HEK293 (cell line): ENCODE data around the gene RGS12.
A peak's percentile ranks its signal among the peaks of the same experiment; 100 is the strongest.

Experiments used
- CTCF ChIA-PET: fragments of 350-600 bp; formaldehyde crosslinking; extraction: SDS; loops from one replicate; lab custom pipeline; 2021; ENCODE audit warnings: antibody characterized with exemption; lab: Yijun Ruan, JAX
- POLR2A ChIA-PET: fragments of 300-600 bp; formaldehyde crosslinking; extraction: SDS; loops from one replicate; lab custom pipeline; 2020; ENCODE audit warnings: antibody characterized with exemption, inconsistent platforms; lab: Yijun Ruan, JAX
- H3K27ac ChIP-seq: fragments of 200-500 bp; sonication (Bioruptor generic); 2 replicates; pipeline ENCODE4 v1.5.1; 2014; ENCODE audit warnings: low read depth, low read length, control low read depth, inconsistent platforms; ENCODE audit errors: extremely low read depth
- H3K36me3 ChIP-seq, 2 experiments: fragments of 200-500 bp in 1 of 2; sonication (Bioruptor generic) in 1 of 2; 1 replicate in 1 of 2; 2 replicates in 1 of 2; pipeline ENCODE4 v1.5.1; 2014 to 2017; ENCODE audit warnings: inconsistent platforms in 2 of 2, low read length in 2 of 2; ENCODE audit not compliant: control insufficient read depth in 2 of 2, insufficient read depth in 1 of 2
- H3K4me1 ChIP-seq: fragments of 200-500 bp; sonication (Bioruptor generic); 2 replicates; pipeline ENCODE4 v1.5.1; 2014; ENCODE audit warnings: mild to moderate bottlenecking, low read length, inconsistent platforms; ENCODE audit not compliant: control insufficient read depth, insufficient read depth
- H3K4me3 ChIP-seq: 2 replicates; pipeline ENCODE4 v1.5.1; 2011; ENCODE audit warnings: low read depth, mild to moderate bottlenecking, control low read depth, low read length, moderate library complexity
- H3K9me3 ChIP-seq: fragments of 200-500 bp; sonication (Bioruptor generic); 2 replicates; pipeline ENCODE4 v1.5.1; 2014; ENCODE audit warnings: low read depth, low read length, inconsistent platforms; ENCODE audit not compliant: control insufficient read depth, insufficient read depth
- BCL11B ChIP-seq: fragments of 450-650 bp; formaldehyde crosslinking; IDR thresholded peaks from 2 replicates; pipeline ENCODE4 v1.5.1; 2016; ENCODE audit warnings: low read depth, missing biosample characterization, missing genetic modification characterization
- FEZF1 ChIP-seq: fragments of 450-650 bp; formaldehyde crosslinking; IDR thresholded peaks from 2 replicates; pipeline ENCODE4 v1.5.1; 2016; ENCODE audit warnings: missing biosample characterization, missing genetic modification characterization
- KLF1 ChIP-seq: fragments of 450-650 bp; formaldehyde crosslinking; IDR thresholded peaks from 2 replicates; pipeline ENCODE4 v1.5.1; 2016; ENCODE audit warnings: missing biosample characterization, missing genetic modification characterization
- KLF9 ChIP-seq: fragments of 450-650 bp; formaldehyde crosslinking; IDR thresholded peaks from 2 replicates; pipeline ENCODE4 v1.5.1; 2016; ENCODE audit warnings: missing biosample characterization, missing genetic modification characterization, low read depth
- WT1 ChIP-seq: fragments of 450-650 bp; formaldehyde crosslinking; IDR thresholded peaks from 2 replicates; pipeline ENCODE4 v1.5.1; 2016; ENCODE audit warnings: missing biosample characterization, missing genetic modification characterization
- ZBTB17 ChIP-seq: fragments of 450-650 bp; formaldehyde crosslinking; IDR thresholded peaks from 2 replicates; pipeline ENCODE4 v1.5.1; 2016; ENCODE audit warnings: missing biosample characterization, missing genetic modification characterization
- ZBTB7A ChIP-seq: fragments of 450-650 bp; formaldehyde crosslinking; IDR thresholded peaks from 2 replicates; pipeline ENCODE4 v1.5.1; 2016; ENCODE audit warnings: low read depth, missing biosample characterization, missing genetic modification characterization
- ZFHX2 ChIP-seq: fragments of 450-650 bp; formaldehyde crosslinking; conservative IDR thresholded peaks from 2 replicates; pipeline ENCODE4 v1.5.1; 2016; ENCODE audit warnings: missing biosample characterization, missing genetic modification characterization
- ZIC2 ChIP-seq: fragments of 450-650 bp; formaldehyde crosslinking; IDR thresholded peaks from 2 replicates; pipeline ENCODE4 v1.5.1; 2016; ENCODE audit warnings: missing biosample characterization, missing genetic modification characterization
- ZNF10 ChIP-seq: fragments of 450-650 bp; formaldehyde crosslinking; IDR thresholded peaks from 2 replicates; pipeline ENCODE4 v1.5.1; 2017; ENCODE audit warnings: missing biosample characterization, missing genetic modification characterization
- ZNF214 ChIP-seq: fragments of 450-650 bp; formaldehyde crosslinking; IDR thresholded peaks from 2 replicates; pipeline ENCODE4 v1.5.1; 2017; ENCODE audit warnings: missing biosample characterization, mild to moderate bottlenecking, missing genetic modification characterization, borderline replicate concordance
- ZNF223 ChIP-seq: fragments of 450-650 bp; formaldehyde crosslinking; IDR thresholded peaks from 2 replicates; pipeline ENCODE4 v1.5.1; 2016; ENCODE audit warnings: missing biosample characterization, missing genetic modification characterization
- ZNF23 ChIP-seq: fragments of 450-650 bp; formaldehyde crosslinking; IDR thresholded peaks from 2 replicates; pipeline ENCODE4 v1.5.1; 2016; ENCODE audit warnings: missing biosample characterization, missing genetic modification characterization, borderline replicate concordance
- ZNF292 ChIP-seq: fragments of 450-650 bp; formaldehyde crosslinking; IDR thresholded peaks from 2 replicates; pipeline ENCODE4 v1.5.1; 2016; ENCODE audit warnings: low read depth, missing biosample characterization, missing genetic modification characterization, borderline replicate concordance
- ZNF324 ChIP-seq: fragments of 450-650 bp; formaldehyde crosslinking; IDR thresholded peaks from 2 replicates; pipeline ENCODE4 v1.5.1; 2016; ENCODE audit warnings: missing biosample characterization, missing genetic modification characterization
- ZNF433 ChIP-seq: fragments of 450-650 bp; formaldehyde crosslinking; IDR thresholded peaks from 2 replicates; pipeline ENCODE4 v1.5.1; 2016; ENCODE audit warnings: missing biosample characterization, missing genetic modification characterization, low read depth
- ZNF514 ChIP-seq: fragments of 450-650 bp; formaldehyde crosslinking; IDR thresholded peaks from 2 replicates; pipeline ENCODE4 v1.5.1; 2016; ENCODE audit warnings: missing biosample characterization, missing genetic modification characterization
- ZNF521 ChIP-seq: fragments of 450-650 bp; formaldehyde crosslinking; IDR thresholded peaks from 2 replicates; pipeline ENCODE4 v1.5.1; 2017; ENCODE audit warnings: missing biosample characterization, mild to moderate bottlenecking, missing genetic modification characterization
- ZNF529 ChIP-seq: fragments of 450-650 bp; formaldehyde crosslinking; IDR thresholded peaks from 2 replicates; pipeline ENCODE4 v1.5.1; 2017; ENCODE audit warnings: missing genetic modification characterization, missing biosample characterization; ENCODE audit not compliant: insufficient replicate concordance
- ZNF544 ChIP-seq: fragments of 450-650 bp; formaldehyde crosslinking; IDR thresholded peaks from 2 replicates; pipeline ENCODE4 v1.5.0; 2017; ENCODE audit warnings: missing biosample characterization, missing genetic modification characterization
- ZNF549 ChIP-seq: fragments of 450-650 bp; IDR thresholded peaks from 2 replicates; pipeline ENCODE4 v1.5.1; 2018; ENCODE audit warnings: missing biosample characterization, missing genetic modification characterization, mild to moderate bottlenecking, inconsistent platforms, moderate library complexity
- ZNF677 ChIP-seq: fragments of 450-650 bp; IDR thresholded peaks from 2 replicates; pipeline ENCODE4 v1.5.0; 2018; ENCODE audit warnings: missing biosample characterization, mild to moderate bottlenecking, missing genetic modification characterization, moderate library complexity
- ZNF791 ChIP-seq: fragments of 450-650 bp; formaldehyde crosslinking; IDR thresholded peaks from 2 replicates; pipeline ENCODE4 v1.5.1; 2016; ENCODE audit warnings: missing biosample characterization, missing genetic modification characterization
- TF ChIP-seq, protein P1 (sequence below): fragments of 450-650 bp; formaldehyde crosslinking; IDR thresholded peaks from 2 replicates; pipeline ENCODE4 v1.5.1; 2017; ENCODE audit warnings: missing biosample characterization, missing genetic modification characterization
- TF ChIP-seq, protein P2 (sequence below): fragments of 450-650 bp; formaldehyde crosslinking; IDR thresholded peaks from 2 replicates; pipeline ENCODE4 v1.5.1; 2016; ENCODE audit warnings: missing biosample characterization, missing genetic modification characterization
- TF ChIP-seq, protein P3 (sequence below): fragments of 450-650 bp; formaldehyde crosslinking; conservative IDR thresholded peaks from 2 replicates; pipeline ENCODE4 v1.5.1; 2016; ENCODE audit warnings: low read depth, missing biosample characterization, missing genetic modification characterization

RGS12 gene

DNA sequence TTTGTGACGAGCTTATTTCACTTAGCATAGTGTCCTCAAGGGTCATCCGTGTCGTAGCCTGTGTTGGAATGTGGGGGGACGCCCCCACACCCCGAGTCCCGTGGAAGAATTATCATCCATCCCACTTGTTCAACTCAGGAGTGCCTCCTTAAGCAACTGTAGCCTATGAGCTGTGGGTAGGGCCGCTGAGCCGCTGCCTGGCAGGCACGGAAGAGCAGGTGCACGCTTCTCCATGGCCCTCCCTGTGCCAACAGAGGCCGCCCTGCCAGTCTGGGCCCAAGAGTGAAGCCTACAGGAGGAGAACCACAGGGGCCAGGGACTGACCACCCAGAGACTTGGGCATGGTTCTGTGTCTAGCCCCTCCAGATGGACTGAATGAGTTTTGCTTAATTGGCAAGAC is 2.3 kb upstream of the RGS12 start:
- no peaks in the 10 kb centered on the region for H3K4me1 ChIP-seq

DNA sequence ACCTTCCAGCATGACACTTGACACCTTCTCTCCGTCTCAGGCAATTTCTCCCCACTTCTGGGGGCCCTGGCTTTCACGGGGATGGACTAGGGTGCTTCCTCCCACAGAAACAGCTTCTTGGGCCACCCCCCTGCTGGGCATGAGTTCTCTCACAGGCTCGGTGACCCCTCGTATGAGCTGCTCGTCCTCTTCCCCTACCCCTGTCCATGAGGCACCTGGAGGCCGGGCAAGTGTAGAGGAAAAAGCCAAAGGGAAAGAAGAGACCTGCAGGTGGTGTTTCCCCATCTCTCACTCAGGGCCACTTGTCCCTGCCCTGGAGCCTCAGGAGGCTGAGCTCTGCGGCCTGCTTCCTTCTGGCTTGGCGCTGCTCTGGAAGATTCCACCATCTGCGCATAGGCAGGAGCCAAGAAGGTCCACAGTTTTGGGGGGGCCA is 1.9 kb upstream of the RGS12 start:
- POLR2A ChIA-PET: no interaction called here
- H3K4me3 ChIP-seq: no peak overlapping the region
- CTCF ChIA-PET: interaction anchor here (0.6 kb wide), 1 partner anchor 1381 kb away, joined by 4 read pairs; no protein-coding TSS in a partner anchor
- no peaks in the 10 kb centered on the region for H3K36me3 ChIP-seq
- no peaks in the 10 kb centered on the region for H3K9me3 ChIP-seq
- no peak overlapping the region for H3K27ac ChIP-seq
- no peaks in the 10 kb centered on the region for H3K4me1 ChIP-seq
- TF ChIP-seq ZNF223 (tag by site-specific recombination) (no peak), KLF9 (tag by site-specific recombination) (no peak), ZNF529 (no peak), ZBTB17 (tag by site-specific recombination) (no peak), ZNF292 (no peak), ZNF23 (tag by site-specific recombination) (no peak)
- TF ChIP-seq, protein P1, sequence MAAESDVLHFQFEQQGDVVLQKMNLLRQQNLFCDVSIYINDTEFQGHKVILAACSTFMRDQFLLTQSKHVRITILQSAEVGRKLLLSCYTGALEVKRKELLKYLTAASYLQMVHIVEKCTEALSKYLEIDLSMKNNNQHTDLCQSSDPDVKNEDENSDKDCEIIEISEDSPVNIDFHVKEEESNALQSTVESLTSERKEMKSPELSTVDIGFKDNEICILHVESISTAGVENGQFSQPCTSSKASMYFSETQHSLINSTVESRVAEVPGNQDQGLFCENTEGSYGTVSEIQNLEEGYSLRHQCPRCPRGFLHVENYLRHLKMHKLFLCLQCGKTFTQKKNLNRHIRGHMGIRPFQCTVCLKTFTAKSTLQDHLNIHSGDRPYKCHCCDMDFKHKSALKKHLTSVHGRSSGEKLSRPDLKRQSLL (tag by site-specific recombination): no peak
- TF ChIP-seq, protein P2, sequence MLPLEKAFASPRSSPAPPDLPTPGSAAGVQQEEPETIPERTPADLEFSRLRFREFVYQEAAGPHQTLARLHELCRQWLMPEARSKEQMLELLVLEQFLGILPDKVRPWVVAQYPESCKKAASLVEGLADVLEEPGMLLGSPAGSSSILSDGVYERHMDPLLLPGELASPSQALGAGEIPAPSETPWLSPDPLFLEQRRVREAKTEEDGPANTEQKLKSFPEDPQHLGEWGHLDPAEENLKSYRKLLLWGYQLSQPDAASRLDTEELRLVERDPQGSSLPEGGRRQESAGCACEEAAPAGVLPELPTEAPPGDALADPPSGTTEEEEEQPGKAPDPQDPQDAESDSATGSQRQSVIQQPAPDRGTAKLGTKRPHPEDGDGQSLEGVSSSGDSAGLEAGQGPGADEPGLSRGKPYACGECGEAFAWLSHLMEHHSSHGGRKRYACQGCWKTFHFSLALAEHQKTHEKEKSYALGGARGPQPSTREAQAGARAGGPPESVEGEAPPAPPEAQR: no peak

More for the DNA sequence above, 2.3 kb upstream of the RGS12 start:
- Histone ChIP-seq H3K36me3 (no peaks in the 10 kb centered on the region), H3K27ac (no peak overlapping the region), H3K9me3 (no peaks in the 10 kb centered on the region)
- TF ChIP-seq ZNF433: no peak
- 0 out of 2 replicates have a peak, but pooled peaks have one; percentile 12 for TF ChIP-seq ZFHX2 (tag by site-specific recombination)
- TF ChIP-seq FEZF1 (tag by site-specific recombination): no peak
- no peak for TF ChIP-seq ZNF324
- no peak for TF ChIP-seq KLF1
- TF ChIP-seq, all 188 proteins: peak for 1
- ChIA-PET POLR2A (no interaction called here), CTCF (no interaction called here)
- no peak overlapping the region for H3K4me3 ChIP-seq

DNA sequence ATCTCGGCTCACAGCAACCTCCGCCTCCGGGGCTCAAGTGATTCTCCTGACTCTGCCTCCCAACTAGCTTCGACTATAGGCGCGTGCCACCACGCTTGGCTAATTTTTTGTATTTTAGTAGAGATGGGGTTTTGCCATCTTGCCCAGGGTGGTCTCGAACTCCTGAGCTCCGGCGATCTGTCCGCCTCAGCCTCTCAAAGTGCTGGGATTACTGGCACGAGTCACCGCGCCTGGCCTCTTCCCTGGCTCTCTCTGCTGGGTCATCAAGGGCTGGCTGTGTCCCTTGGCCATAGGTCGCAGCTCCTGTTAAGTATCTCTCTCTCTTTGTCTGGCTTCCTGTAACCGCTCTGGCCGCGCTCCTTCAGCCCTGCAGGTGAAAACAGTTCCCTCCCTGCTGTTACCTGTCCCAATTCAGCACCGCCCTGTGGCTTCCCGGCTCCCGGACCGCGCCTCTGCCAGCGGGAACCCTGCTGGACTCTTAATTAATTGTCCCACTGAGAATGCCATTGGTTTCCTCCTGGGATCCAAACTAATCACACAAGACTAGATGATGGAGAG is 1.3 kb upstream of the RGS12 start:
- Histone ChIP-seq H3K4me3 (peak overlapping the region; percentile 68), H3K9me3 (no peaks in the 10 kb centered on the region), H3K27ac (peak overlapping the region; percentile 63; the same call in 1 of the 2 replicates), H3K4me1 (no peaks in the 10 kb centered on the region), H3K36me3 (no peaks in the 10 kb centered on the region)
- ChIA-PET CTCF (interaction anchor here (0.6 to 0.8 kb wide), 2 partner anchors 162 to 1382 kb away, joined by 3 to 4 read pairs; no protein-coding TSS in a partner anchor), POLR2A (interaction anchor here (1.0 kb wide), 1 partner anchor 13 kb away, joined by 3 read pairs; no protein-coding TSS in a partner anchor)
- TF ChIP-seq ZNF214 (tag by site-specific recombination) (no peak), ZIC2 (tag by site-specific recombination) (peak; percentile 96), KLF1 (0 out of 2 replicates have a peak, but pooled peaks have one; percentile 65), ZNF791 (tag by site-specific recombination) (no peak), ZNF521 (tag by site-specific recombination) (no peak), BCL11B (tag by site-specific recombination) (no peak), ZNF514 (no peak), ZNF677 (tag by site-specific recombination) (no peak), ZNF10 (tag by site-specific recombination) (no peak), ZBTB7A (tag by site-specific recombination) (no peak), ZNF549 (no peak), WT1 (tag by site-specific recombination) (no peak), ZNF544 (no peak)
- TF ChIP-seq, protein P3, sequence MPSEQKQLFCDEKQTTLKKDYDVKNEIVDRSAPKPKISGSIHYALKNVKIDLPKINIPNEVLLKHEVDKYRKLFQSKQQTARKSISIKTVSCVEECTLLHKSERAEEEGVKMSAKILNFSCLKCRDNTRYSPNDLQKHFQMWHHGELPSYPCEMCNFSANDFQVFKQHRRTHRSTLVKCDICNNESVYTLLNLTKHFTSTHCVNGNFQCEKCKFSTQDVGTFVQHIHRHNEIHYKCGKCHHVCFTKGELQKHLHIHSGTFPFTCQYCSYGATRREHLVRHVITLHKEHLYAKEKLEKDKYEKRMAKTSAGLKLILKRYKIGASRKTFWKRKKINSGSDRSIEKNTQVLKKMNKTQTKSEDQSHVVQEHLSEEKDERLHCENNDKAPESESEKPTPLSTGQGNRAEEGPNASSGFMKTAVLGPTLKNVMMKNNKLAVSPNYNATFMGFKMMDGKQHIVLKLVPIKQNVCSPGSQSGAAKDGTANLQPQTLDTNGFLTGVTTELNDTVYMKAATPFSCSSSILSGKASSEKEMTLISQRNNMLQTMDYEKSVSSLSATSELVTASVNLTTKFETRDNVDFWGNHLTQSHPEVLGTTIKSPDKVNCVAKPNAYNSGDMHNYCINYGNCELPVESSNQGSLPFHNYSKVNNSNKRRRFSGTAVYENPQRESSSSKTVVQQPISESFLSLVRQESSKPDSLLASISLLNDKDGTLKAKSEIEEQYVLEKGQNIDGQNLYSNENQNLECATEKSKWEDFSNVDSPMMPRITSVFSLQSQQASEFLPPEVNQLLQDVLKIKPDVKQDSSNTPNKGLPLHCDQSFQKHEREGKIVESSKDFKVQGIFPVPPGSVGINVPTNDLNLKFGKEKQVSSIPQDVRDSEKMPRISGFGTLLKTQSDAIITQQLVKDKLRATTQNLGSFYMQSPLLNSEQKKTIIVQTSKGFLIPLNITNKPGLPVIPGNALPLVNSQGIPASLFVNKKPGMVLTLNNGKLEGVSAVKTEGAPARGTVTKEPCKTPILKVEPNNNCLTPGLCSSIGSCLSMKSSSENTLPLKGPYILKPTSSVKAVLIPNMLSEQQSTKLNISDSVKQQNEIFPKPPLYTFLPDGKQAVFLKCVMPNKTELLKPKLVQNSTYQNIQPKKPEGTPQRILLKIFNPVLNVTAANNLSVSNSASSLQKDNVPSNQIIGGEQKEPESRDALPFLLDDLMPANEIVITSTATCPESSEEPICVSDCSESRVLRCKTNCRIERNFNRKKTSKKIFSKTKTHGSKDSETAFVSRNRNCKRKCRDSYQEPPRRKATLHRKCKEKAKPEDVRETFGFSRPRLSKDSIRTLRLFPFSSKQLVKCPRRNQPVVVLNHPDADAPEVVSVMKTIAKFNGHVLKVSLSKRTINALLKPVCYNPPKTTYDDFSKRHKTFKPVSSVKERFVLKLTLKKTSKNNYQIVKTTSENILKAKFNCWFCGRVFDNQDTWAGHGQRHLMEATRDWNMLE (tag by site-specific recombination): no peak
